ENCODE data around the gene HAUS2. TPM values are rescaled to one million over a fixed set of nuclear protein-coding genes. Genes with fewer than 3 reads are reported as not detected.
A peak's percentile ranks its signal among the peaks of the same experiment; 100 is the strongest.
"Not testable (repeated sequence)": the region's sequence is repeated elsewhere in the genome, so short reads cannot be mapped to it uniquely, and the experiment has no call there.

Gene HAUS2
- 17.5 and 17.9 TPM in 2 replicates for total RNA-seq

GRCh38 chr15:42548249-42549031 is at the start of gene HAUS2, which contains the start of gene LRRC57:
Gene HAUS2 (plus strand): TSS chr15:42548838. CDS start chr15:42548873, 35 bp downstream.
Gene LRRC57 (minus strand): TSS chr15:42548793. CDS start chr15:42548434, 359 bp downstream.
- peak; percentile 87 to 92 for DNase-seq (ENCODE audit: low read depth in 2 of 2)

- peak in 1 of 2 donors; percentile 33 for DNase-seq (ENCODE audit: low read depth in 2 of 2)
Measured at GRCh38 chr15:42499858-42500609, 48.6 kb upstream of the HAUS2 start.

GRCh38 chr15:42502477-42502876 is 46.2 kb upstream of the HAUS2 start:
- no peak for DNase-seq (ENCODE audit: low read depth in 2 of 2)

GRCh38 chr15:42503825-42504224 is 44.8 kb upstream of the HAUS2 start:
- no peak for DNase-seq (ENCODE audit: low read depth in 2 of 2)

GRCh38 chr15:42504631-42505030 is 44.0 kb upstream of the HAUS2 start:
- peak; percentile 84 for DNase-seq (ENCODE audit: low read depth in 2 of 2)

- no peak for DNase-seq (ENCODE audit: low read depth in 2 of 2)
Measured at GRCh38 chr15:42507514-42507913, 41.1 kb upstream of the HAUS2 start.

GRCh38 chr15:42508263-42508690 is 40.4 kb upstream of the HAUS2 start:
- DNase-seq (ENCODE audit: low read depth in 2 of 2), result peak in 1 of 2 donors; percentile 86

- no peak for DNase-seq (ENCODE audit: low read depth in 2 of 2)
Measured at GRCh38 chr15:42510258-42511006, 38.2 kb upstream of the HAUS2 start.

- peak in 1 of 2 donors; percentile 71 for DNase-seq (ENCODE audit: low read depth in 2 of 2)
Measured at GRCh38 chr15:42511007-42511391, 37.6 kb upstream of the HAUS2 start.

- DNase-seq (ENCODE audit: low read depth in 2 of 2), result no peak
Measured at GRCh38 chr15:42523331-42523730, 25.3 kb upstream of the HAUS2 start.

GRCh38 chr15:42528970-42529369 is 19.7 kb upstream of the HAUS2 start:
- no peak for DNase-seq (ENCODE audit: low read depth in 2 of 2)

- no peak for DNase-seq (ENCODE audit: low read depth in 2 of 2)
Measured at GRCh38 chr15:42533246-42533645, 15.4 kb upstream of the HAUS2 start.

- no peak for DNase-seq (ENCODE audit: low read depth in 2 of 2)
Measured at GRCh38 chr15:42544853-42545629, 3.6 kb upstream of the HAUS2 start.

- peak in 1 of 2 donors; percentile 51 for DNase-seq (ENCODE audit: low read depth in 2 of 2)
Measured at GRCh38 chr15:42547918-42548248, 755 bp upstream of the HAUS2 start.

GRCh38 chr15:42549032-42549491 is 424 bp downstream of the HAUS2 start:
- peak; percentile 46 to 52 for DNase-seq (ENCODE audit: low read depth in 2 of 2)

GRCh38 chr15:42549741-42550392 is 1.2 kb downstream of the HAUS2 start:
- no peak for DNase-seq (ENCODE audit: low read depth in 2 of 2)

GRCh38 chr15:42553554-42553953 is 4.9 kb downstream of the HAUS2 start:
- DNase-seq (ENCODE audit: low read depth in 2 of 2), result no peak

GRCh38 chr15:42556550-42557207 is 8.0 kb downstream of the HAUS2 start:
- not testable (repeated sequence) for DNase-seq (ENCODE audit: low read depth in 2 of 2)

GRCh38 chr15:42558739-42559138 is 10.1 kb downstream of the HAUS2 start:
- no peak for DNase-seq (ENCODE audit: low read depth in 2 of 2)

Measured in lung microvascular endothelial cell (primary cell).